Mesodermal cell (in vitro differentiated cells): ENCODE data around the gene BGN.

Source experiments
- H3K27ac ChIP-seq: 2 replicates; pipeline ENCODE4 v1.7.0; 2013; ENCODE audit warnings: mild to moderate bottlenecking, low read depth, low read length, moderate library complexity; ENCODE audit not compliant: severe bottlenecking
- H3K36me3 ChIP-seq: 2 replicates; pipeline ENCODE4 v1.7.1; 2013; ENCODE audit warnings: mild to moderate bottlenecking, low read length, moderate library complexity; ENCODE audit not compliant: control insufficient read depth, insufficient read depth
- H3K4me1 ChIP-seq: one replicate; pipeline ENCODE4 v1.7.1; 2013; ENCODE audit warnings: mild to moderate bottlenecking, low read length; ENCODE audit not compliant: insufficient read depth, control insufficient read depth, poor library complexity, severe bottlenecking
- H3K4me3 ChIP-seq: 2 replicates; pipeline ENCODE4 v1.7.0; 2013; ENCODE audit warnings: low read length, control low read depth, mild to moderate bottlenecking; ENCODE audit not compliant: insufficient read depth, poor library complexity, severe bottlenecking; ENCODE audit errors: extremely low read depth
- H3K9me3 ChIP-seq: 2 replicates; pipeline ENCODE4 v1.7.1; 2013; ENCODE audit warnings: mild to moderate bottlenecking, low read length, moderate library complexity; ENCODE audit not compliant: control insufficient read depth
- WGBS, 2 experiments: methylation state at CpG; one replicate each; pipeline ENCODE4 v1.1.5; 2013; ENCODE audit warnings: missing lambda C conversion rate in 2 of 2; ENCODE audit not compliant: insufficient coverage in 2 of 2; 5-methylcytosine and 5-hydroxymethylcytosine counted together

BGN gene

GRCh38 chrX:153517946-153518834, 23.4 kb downstream of the BGN start:
- Histone ChIP-seq H3K27ac (no peak overlapping the region), H3K9me3 (no peaks in the 10 kb centered on the region), H3K4me1 (no peaks in the 10 kb centered on the region), H3K36me3 (no peaks in the 10 kb centered on the region), H3K4me3 (no peak overlapping the region)
- WGBS, 2 experiments: 4 to 6% methylated on average over 11 to 17 of the region's 70 CpGs

GRCh38 chrX:153519569-153520286, 24.9 kb downstream of the BGN start:
- Histone ChIP-seq H3K27ac (no peak overlapping the region), H3K36me3 (no peaks in the 10 kb centered on the region), H3K9me3 (no peaks in the 10 kb centered on the region), H3K4me1 (no peaks in the 10 kb centered on the region), H3K4me3 (no peak overlapping the region)
- 57 to 63% methylated on average over 5 to 12 of the region's 21 CpGs for WGBS, 2 experiments

- no peaks in the 10 kb centered on the region for H3K36me3 ChIP-seq
- H3K4me3 ChIP-seq: no peak overlapping the region
- WGBS, 2 experiments: 95 to 100% methylated on average over 2 to 6 of the region's 7 CpGs
- no peaks in the 10 kb centered on the region for H3K9me3 ChIP-seq
- H3K27ac ChIP-seq: no peak overlapping the region
- no peaks in the 10 kb centered on the region for H3K4me1 ChIP-seq
Observed at GRCh38 chrX:153520287-153520917, 25.6 kb downstream of the BGN start.

- Histone ChIP-seq H3K4me3 (no peak overlapping the region), H3K27ac (no peak overlapping the region), H3K9me3 (no peaks in the 10 kb centered on the region), H3K36me3 (no peaks in the 10 kb centered on the region), H3K4me1 (no peaks in the 10 kb centered on the region)
- 68 to 74% methylated on average over 2 to 5 of the region's 9 CpGs for WGBS, 2 experiments
Observed at GRCh38 chrX:153521034-153521433, 26.3 kb downstream of the BGN start.

- Histone ChIP-seq H3K4me3 (no peak overlapping the region), H3K36me3 (no peaks in the 10 kb centered on the region), H3K9me3 (no peaks in the 10 kb centered on the region), H3K4me1 (no peaks in the 10 kb centered on the region), H3K27ac (no peak overlapping the region)
- WGBS, 2 experiments: 70 to 83% methylated on average over 2 to 8 of the region's 12 CpGs
Observed at GRCh38 chrX:153522259-153522658, 27.5 kb downstream of the BGN start.

- 94 to 100% methylated on average over 1 to 2 of the region's 7 CpGs for WGBS, 2 experiments
- no peak overlapping the region for H3K4me3 ChIP-seq
- no peaks in the 10 kb centered on the region for H3K4me1 ChIP-seq
- no peaks in the 10 kb centered on the region for H3K36me3 ChIP-seq
- H3K27ac ChIP-seq: no peak overlapping the region
- no peaks in the 10 kb centered on the region for H3K9me3 ChIP-seq
Observed at GRCh38 chrX:153523269-153523668, 28.5 kb downstream of the BGN start.

- Histone ChIP-seq H3K9me3 (no peaks in the 10 kb centered on the region), H3K27ac (no peak overlapping the region), H3K4me3 (no peak overlapping the region), H3K4me1 (no peaks in the 10 kb centered on the region), H3K36me3 (no peaks in the 10 kb centered on the region)
- 100% methylated on average over 1 to 2 of the region's 3 CpGs for WGBS, 2 experiments
Observed at GRCh38 chrX:153524234-153524633, 29.5 kb downstream of the BGN start.

- 86% methylated on average over 3 of the region's 6 CpGs; no CpG with 5 or more reads in 1 of the 2 experiments for WGBS, 2 experiments
- Histone ChIP-seq H3K36me3 (no peaks in the 10 kb centered on the region), H3K4me3 (no peak overlapping the region), H3K4me1 (no peaks in the 10 kb centered on the region), H3K9me3 (no peaks in the 10 kb centered on the region), H3K27ac (no peak overlapping the region)
Observed at GRCh38 chrX:153525451-153525850, 30.7 kb downstream of the BGN start.

- H3K27ac ChIP-seq: no peak overlapping the region
- no peaks in the 10 kb centered on the region for H3K9me3 ChIP-seq
- no peaks in the 10 kb centered on the region for H3K4me1 ChIP-seq
- no peaks in the 10 kb centered on the region for H3K36me3 ChIP-seq
- no peak overlapping the region for H3K4me3 ChIP-seq
- WGBS, 2 experiments: 91 to 100% methylated on average over 1 to 6 of the region's 7 CpGs
Observed at GRCh38 chrX:153526042-153526441, 31.3 kb downstream of the BGN start.

GRCh38 chrX:153526801-153527200, 32.0 kb downstream of the BGN start:
- H3K36me3 ChIP-seq: no peaks in the 10 kb centered on the region
- H3K9me3 ChIP-seq: no peaks in the 10 kb centered on the region
- no peaks in the 10 kb centered on the region for H3K4me1 ChIP-seq
- H3K4me3 ChIP-seq: no peak overlapping the region
- 86 to 95% methylated on average over 3 to 9 of the region's 10 CpGs for WGBS, 2 experiments
- no peak overlapping the region for H3K27ac ChIP-seq
